Skin of body (tissue), 2 donors: ENCODE results near the gene PAPSS1. TPM values are rescaled to one million over a fixed set of nuclear protein-coding genes. Genes with fewer than 3 reads are reported as not detected.
"Not testable (repeated sequence)": the region's sequence is repeated elsewhere in the genome, so short reads cannot be mapped to it uniquely, and the experiment has no call there.

ENCODE experiments used
- DNase-seq: peaks from one replicate; lab custom pipeline; 2025; lab: John Stamatoyannopoulos, UW
- total RNA-seq: library from RNA; depleted of rRNA; stranded (reverse); fragments of >200 nt; gene quantifications from one replicate; pipeline ENCODE4 v1.2.3, GENCODE V29; 2014

The PAPSS1 gene
- total RNA-seq, 1 donor from 2014 or later = 54.4 TPM

- no peak for DNase-seq
Measured at GRCh38 chr4:107689912-107690587, 30.0 kb downstream of the PAPSS1 start.

- no peak for DNase-seq
Measured at GRCh38 chr4:107688421-107688820, 31.6 kb downstream of the PAPSS1 start.

DNA sequence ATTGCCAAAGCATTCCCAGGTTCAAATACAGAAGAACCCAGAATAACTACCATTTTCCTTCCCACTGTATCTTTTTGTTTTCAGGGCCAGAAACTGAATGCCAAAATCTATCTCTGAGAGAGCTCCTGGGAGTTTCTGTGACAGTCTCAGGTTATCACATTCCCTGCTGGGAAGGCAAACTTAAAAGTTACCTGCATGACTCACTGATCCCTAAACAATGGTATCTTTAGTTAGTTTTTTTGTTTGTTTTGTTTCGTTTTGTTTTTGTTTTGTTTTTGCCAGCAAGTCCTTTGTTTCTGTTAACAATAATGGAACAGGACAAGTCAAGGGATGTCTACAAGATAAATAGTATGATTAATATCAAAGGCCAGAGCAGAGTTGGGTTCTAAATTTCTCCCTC lies 34.3 kb downstream of the PAPSS1 start:
- DNase-seq = no peak

DNA sequence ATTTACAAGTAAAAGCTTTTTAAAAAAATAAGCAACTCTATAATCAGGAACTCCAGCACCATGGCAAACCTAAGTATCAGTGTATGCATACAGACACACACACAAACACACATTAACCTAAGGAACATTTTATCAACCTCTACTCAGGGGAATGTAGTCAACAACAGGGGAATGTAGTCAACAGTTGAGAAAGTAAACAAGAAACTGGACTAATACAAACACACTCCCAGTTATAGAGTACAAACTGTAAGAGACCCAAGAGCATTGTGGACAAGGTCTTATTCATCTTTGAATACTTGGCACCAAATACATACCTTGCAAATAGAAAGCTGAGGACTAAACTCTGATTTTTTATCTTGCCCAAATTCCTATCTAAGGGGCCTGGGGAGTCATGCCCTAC lies 36.2 kb downstream of the PAPSS1 start:
- no peak for DNase-seq

GRCh38 chr4:107682306-107682705 lies 37.7 kb downstream of the PAPSS1 start:
- no peak for DNase-seq

DNA sequence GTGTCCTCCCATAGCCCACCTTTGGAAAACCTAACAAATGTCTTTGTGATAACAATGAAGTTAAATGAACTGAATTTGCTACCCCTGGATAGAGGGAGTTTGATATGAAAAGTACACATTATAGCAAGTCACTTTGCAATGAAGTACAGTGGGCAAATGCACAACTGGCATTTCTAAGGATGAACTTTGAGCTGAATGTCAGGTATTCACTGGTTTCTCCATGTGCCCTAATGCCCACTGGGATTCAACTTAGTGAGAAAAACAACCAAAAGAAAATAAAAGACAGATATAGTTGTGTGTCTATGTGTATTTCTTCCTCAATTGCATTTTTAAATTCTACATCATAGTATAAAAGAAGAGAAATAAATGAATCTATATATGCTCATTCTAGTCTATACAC lies 51.0 kb downstream of the PAPSS1 start:
- DNase-seq = no peak

DNA sequence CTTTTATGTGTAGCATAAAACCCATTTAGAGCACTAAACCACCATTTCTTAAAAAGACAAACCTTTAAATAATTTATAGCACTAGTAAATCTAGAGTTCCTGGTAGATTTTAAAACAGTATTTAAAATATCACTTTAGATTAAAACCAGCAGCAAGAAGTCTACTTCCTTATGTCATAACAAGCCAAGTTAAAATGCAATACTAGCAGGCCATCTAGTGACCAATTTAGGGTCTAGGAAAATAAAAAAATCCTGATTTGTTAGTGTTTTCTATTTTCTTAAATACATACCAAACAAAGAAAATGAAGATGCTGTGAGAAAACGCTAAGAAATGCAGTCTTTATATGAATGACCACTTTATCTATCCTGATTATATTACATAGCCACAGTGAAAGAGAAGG lies 53.9 kb downstream of the PAPSS1 start:
- peak; percentile 47 for DNase-seq

DNA sequence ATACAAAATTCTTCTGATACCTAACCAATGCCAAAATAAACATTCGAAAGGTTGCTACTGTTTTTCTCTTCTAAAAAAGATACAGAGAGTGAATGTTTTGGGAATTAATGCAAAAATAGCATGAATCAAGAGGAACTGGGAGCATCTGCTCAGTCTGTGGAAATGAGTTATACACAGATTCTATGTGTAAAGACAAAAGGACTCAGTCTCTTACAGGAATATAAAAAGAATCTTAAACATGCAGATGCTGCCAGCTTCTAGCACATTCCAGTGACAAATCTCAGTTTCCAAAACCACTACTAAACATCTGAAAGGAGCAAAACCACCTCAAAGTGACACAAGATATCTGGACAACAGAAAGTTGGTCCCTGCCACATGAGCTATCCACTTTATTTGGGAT lies 55.0 kb downstream of the PAPSS1 start:
- no peak for DNase-seq

- no peak for DNase-seq
Measured at GRCh38 chr4:107658400-107659336, 61.4 kb downstream of the PAPSS1 start.

DNA sequence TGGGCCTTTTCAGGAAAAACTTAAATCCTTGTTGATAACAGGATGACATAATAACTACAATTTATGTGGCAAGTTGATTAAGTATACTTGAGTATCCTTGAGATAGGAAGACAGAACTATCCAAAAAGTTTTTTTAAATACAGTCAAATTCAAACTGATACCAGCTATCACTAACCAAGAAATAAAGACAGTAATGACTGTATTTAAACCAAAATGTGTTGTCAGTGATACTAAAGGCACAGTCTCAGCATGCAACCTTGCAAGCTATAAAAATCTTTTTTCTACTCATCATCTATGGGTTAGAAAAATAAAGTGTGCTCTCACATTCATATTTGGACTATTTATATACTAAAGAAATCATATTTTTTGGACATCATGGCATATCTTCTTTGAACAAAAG lies 64.7 kb downstream of the PAPSS1 start:
- no peak for DNase-seq

DNA sequence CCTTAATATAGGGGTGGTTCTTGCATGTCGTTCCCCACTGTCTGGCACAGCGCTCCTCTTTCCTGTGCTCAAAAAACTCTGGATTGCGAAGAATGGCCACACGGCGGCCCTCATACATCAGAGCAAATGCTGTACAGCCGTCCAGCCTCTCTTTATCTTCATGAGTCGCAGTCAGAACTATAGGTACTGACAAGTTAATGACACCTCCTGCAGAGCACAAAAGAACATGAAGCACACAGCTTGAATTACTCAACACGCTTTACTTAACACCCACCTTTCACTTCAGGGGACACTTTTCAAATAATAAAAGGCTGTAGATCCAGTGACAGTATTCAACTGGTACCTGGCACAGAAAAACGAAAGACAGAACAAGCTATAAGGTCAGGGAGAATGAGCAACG lies 65.3 kb downstream of the PAPSS1 start:
- DNase-seq = no peak

GRCh38 chr4:107651408-107651807 lies 68.6 kb downstream of the PAPSS1 start:
- DNase-seq = not testable (repeated sequence)

DNA sequence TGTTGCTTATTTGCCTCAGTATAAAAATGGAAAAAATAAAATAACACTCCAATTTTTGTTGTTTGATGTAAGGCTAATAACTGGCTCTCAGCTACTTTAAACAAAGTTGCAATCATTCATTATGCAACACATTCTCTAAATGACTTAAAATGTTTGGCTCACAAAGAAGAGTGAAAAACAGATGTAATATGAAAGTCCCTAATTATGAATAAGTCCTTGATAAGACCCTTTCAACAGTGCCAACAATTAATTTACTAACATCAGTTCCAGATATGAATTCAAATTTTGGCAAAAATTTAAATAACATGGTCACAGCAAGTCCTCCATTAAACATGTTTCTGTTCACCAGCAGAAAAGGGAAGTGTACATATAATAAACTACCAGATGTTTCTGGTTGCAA lies 69.8 kb downstream of the PAPSS1 start:
- DNase-seq = no peak

- DNase-seq = no peak
Measured at GRCh38 chr4:107648178-107648991, 71.6 kb downstream of the PAPSS1 start.

DNA sequence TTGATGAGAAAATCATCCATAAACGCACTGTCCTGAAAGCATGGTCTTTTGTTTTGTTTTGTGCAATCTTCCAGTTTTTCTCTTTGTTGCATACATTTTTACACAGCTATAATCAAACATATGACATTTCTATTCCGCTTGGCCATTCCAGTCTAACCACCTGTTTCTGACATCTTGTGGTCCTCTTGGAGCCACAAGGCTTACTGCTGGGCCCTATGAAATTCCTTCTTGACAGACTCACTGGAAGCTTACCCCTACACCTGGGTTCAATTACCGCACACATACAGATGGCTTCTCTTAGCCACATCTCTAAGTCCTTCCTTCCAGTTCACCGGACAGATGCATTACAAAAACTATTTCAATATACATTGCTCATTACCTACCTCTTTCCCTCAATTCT lies 72.4 kb downstream of the PAPSS1 start:
- no peak for DNase-seq

DNA sequence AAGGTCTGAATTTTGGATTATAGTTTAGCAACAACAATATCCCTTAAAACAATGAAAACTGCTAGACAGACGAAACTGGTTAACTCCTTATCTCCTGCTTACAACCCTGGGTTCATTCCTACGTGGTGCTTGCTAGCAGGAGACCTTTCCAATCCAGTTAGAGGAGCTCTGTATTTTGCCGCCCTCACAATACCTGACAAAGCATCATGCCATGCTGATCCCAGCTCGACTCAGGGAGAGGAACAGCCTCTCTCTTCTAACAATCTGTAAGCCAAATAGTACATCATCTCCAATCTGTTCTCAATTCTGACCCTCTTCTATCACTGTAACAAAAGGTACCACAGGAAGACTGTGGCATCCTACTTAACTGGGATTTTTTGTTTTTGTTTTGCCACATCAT lies 74.4 kb downstream of the PAPSS1 start:
- no peak for DNase-seq

DNA sequence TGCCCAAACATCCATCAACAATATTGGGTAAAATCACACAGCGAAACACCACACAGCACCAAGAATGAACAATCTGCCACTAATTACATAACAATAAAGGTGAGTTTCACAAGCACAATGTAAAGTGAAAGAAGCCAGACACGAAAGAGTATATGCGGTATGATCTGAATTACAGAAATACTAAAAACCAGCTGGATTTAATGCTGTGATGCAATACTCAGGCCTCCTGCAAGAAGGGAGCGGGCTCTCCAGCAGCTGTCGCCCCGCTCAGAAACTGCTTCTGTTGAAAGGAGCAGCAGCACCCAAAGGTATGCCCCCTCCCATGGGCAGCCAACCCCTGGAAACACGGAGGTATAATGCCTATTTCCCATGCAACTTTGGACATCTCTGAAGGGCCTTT lies 77.0 kb downstream of the PAPSS1 start:
- DNase-seq = no peak

GRCh38 chr4:107640878-107641277 lies 79.2 kb downstream of the PAPSS1 start:
- no peak for DNase-seq

DNA sequence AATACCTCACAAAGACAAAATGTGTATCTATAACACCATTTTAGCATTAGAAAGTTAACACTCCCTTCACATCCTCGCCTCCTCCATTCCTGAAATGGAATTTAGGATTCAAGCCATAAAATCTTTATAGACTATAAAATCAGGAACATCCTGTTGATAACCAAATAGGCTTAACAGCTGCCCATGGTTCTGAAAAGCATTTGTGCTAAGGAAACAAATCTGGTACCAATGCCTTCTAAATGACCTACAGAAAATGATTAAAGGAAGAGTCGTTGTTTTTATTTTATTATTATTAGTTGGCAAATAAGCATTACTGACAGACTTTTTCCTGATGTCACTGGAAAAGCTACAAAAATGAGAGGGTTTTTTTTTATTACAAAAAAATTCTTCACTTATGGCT lies 79.8 kb downstream of the PAPSS1 start:
- DNase-seq = no peak

DNA sequence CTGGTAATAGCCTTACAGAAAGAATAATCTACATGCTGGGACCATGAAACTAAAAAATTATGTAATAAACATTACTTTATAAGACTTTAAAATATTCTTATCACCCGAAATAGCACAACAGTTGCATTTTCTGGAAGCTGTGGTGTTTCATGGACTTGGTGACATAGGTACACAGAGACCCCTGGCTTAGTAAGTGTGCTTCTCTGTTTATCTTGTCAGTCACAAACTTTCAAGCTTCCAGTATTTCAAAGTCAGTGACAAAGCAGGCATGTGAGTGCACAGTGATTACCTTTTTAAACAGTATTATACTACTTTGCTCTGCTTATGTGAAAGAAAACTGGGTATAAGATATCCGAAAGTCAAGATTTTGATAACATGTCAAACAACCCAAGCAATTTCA lies 84.3 kb downstream of the PAPSS1 start:
- no peak for DNase-seq

DNA sequence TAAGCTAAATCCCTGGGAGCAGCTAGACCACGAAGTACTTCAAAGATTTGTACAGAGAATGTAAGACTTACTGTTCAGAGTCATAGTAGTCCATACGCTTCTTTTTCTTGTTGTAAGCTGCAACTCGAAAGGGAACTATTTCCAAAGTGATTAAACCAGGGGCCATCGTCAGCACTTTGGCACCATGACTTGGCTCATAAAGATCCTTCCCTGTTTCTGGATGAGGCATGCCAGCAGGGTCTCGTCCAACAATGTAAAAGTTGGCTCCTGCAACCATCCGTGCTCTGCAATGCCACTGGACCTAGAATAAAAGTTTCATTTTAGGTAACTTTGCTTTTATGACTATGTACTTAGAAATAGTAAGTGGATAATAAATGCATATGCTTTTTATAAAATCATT lies 88.5 kb downstream of the PAPSS1 start:
- DNase-seq = no peak

- no peak for DNase-seq
Measured at GRCh38 chr4:107630185-107630705, 89.8 kb downstream of the PAPSS1 start.
